Fibroblast of skin of right biceps (primary cell): ENCODE measurements around the gene HSP90AB1.
A peak's percentile ranks its signal among the peaks of the same experiment; 100 is the strongest.

Source experiments
- DNase-seq: peaks from one replicate; pipeline ENCODE4 v3.0.0-alpha.2; 2013

HSP90AB1 gene

GRCh38 chr6:44269921-44270525 is 23.1 kb downstream of the HSP90AB1 start, which contains the start of gene TMEM151B:
TMEM151B (plus strand) TSS chr6:44270450; CDS start chr6:44270743, 293 bp downstream.
- no peak for DNase-seq

GRCh38 chr6:44270526-44271405 is 23.9 kb downstream of the HSP90AB1 start:
- DNase-seq, result no peak

- DNase-seq, result no peak
Measured at GRCh38 chr6:44271406-44271723, 24.5 kb downstream of the HSP90AB1 start.

GRCh38 chr6:44271914-44272313 is 25.0 kb downstream of the HSP90AB1 start:
- DNase-seq, result no peak

GRCh38 chr6:44272529-44272928 is 25.6 kb downstream of the HSP90AB1 start:
- DNase-seq, result no peak

GRCh38 chr6:44272999-44273566 is 26.2 kb downstream of the HSP90AB1 start:
- no peak for DNase-seq

GRCh38 chr6:44273617-44274016 is 26.7 kb downstream of the HSP90AB1 start:
- DNase-seq, result no peak

GRCh38 chr6:44275271-44275748 is 28.4 kb downstream of the HSP90AB1 start:
- no peak for DNase-seq

- no peak for DNase-seq
Measured at GRCh38 chr6:44275749-44276648, 29.1 kb downstream of the HSP90AB1 start.

GRCh38 chr6:44276667-44277640 is 30.1 kb downstream of the HSP90AB1 start:
- DNase-seq, result no peak

GRCh38 chr6:44277763-44278162 is 30.9 kb downstream of the HSP90AB1 start:
- no peak for DNase-seq

- DNase-seq, result no peak
Measured at GRCh38 chr6:44278315-44278714, 31.4 kb downstream of the HSP90AB1 start.

GRCh38 chr6:44278774-44279697 is 32.1 kb downstream of the HSP90AB1 start:
- DNase-seq, result peak; percentile 11

- no peak for DNase-seq
Measured at GRCh38 chr6:44284121-44284520, 37.2 kb downstream of the HSP90AB1 start.

GRCh38 chr6:44284867-44285266 is 38.0 kb downstream of the HSP90AB1 start:
- DNase-seq, result no peak

GRCh38 chr6:44285552-44286284 is 38.8 kb downstream of the HSP90AB1 start:
- peak; percentile 22 for DNase-seq

- no peak for DNase-seq
Measured at GRCh38 chr6:44286285-44286565, 39.3 kb downstream of the HSP90AB1 start.

- no peak for DNase-seq
Measured at GRCh38 chr6:44286747-44287146, 39.8 kb downstream of the HSP90AB1 start.

GRCh38 chr6:44289726-44290260 is 42.9 kb downstream of the HSP90AB1 start:
- no peak for DNase-seq

GRCh38 chr6:44291841-44292240 is 44.9 kb downstream of the HSP90AB1 start:
- DNase-seq, result no peak
